Ishikawa (cell line): Measurements from ENCODE around the gene CACNA1E.

Experiments used
- CEBPB ChIP-seq: IDR thresholded peaks from 2 replicates; pipeline ENCODE4 v1.6.1; 2012
- CREB1 ChIP-seq: IDR thresholded peaks from 2 replicates; pipeline ENCODE4 v1.6.1; 2012; ENCODE audit warnings: low read depth
- EGR1 ChIP-seq: IDR thresholded peaks from 2 replicates; pipeline ENCODE4 v1.6.1; 2012
- EP300 ChIP-seq: IDR thresholded peaks from 2 replicates; pipeline ENCODE4 v1.6.1; 2012; ENCODE audit warnings: borderline replicate concordance
- FOXM1 ChIP-seq: IDR thresholded peaks from 2 replicates; pipeline ENCODE4 v1.6.1; 2012; ENCODE audit warnings: low read depth, borderline replicate concordance
- NFIC ChIP-seq: IDR thresholded peaks from 2 replicates; pipeline ENCODE4 v1.6.1; 2012
- RAD21 ChIP-seq: IDR thresholded peaks from 2 replicates; pipeline ENCODE4 v1.6.1; 2012; ENCODE audit warnings: low read depth
- TAF1 ChIP-seq: IDR thresholded peaks from 2 replicates; pipeline ENCODE4 v1.6.1; 2012; ENCODE audit warnings: low read depth, mild to moderate bottlenecking
- TCF12 ChIP-seq: IDR thresholded peaks from 2 replicates; pipeline ENCODE4 v1.6.1; 2012; ENCODE audit warnings: low read depth
- TEAD4 ChIP-seq: IDR thresholded peaks from 2 replicates; pipeline ENCODE4 v1.6.1; 2012
- YY1 ChIP-seq: IDR thresholded peaks from 2 replicates; pipeline ENCODE4 v1.6.1; 2012; ENCODE audit warnings: low read depth
- ZBTB7A ChIP-seq: IDR thresholded peaks from 2 replicates; pipeline ENCODE4 v1.6.1; 2012; ENCODE audit warnings: low read depth
- TF ChIP-seq, protein P1 (sequence below): IDR thresholded peaks from 2 replicates; pipeline ENCODE4 v1.6.1; 2012
- TF ChIP-seq, protein P2 (sequence below): IDR thresholded peaks from 2 replicates; pipeline ENCODE4 v1.6.1; 2012; ENCODE audit warnings: low read depth, mild to moderate bottlenecking
- TF ChIP-seq, protein P3 (sequence below): IDR thresholded peaks from 2 replicates; pipeline ENCODE4 v1.6.1; 2012

The CACNA1E gene

DNA sequence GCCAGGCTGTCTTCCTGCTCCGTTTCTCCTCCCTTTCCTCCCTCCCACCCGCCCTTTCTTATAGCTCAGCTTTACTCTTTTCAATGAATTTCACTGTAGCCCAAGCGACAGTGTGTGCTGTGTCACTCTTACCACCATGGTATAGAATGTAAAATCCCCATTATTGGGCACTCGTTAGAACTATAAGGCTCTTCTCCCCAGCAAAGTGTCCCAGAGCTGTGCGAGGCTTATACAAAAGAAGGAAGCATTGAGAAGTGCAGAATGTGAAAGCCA, 192.5 kb downstream of the CACNA1E start:
- TF ChIP-seq CREB1: no peak
- no peak for TF ChIP-seq NFIC
- no peak for TF ChIP-seq RAD21
- no peak for TF ChIP-seq FOXM1
- TF ChIP-seq EGR1: no peak
- TF ChIP-seq, protein P1, sequence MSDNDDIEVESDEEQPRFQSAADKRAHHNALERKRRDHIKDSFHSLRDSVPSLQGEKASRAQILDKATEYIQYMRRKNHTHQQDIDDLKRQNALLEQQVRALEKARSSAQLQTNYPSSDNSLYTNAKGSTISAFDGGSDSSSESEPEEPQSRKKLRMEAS: no peak
- TF ChIP-seq CEBPB: no peak
- TF ChIP-seq TAF1: no peak
- TF ChIP-seq YY1: no peak
- TF ChIP-seq, protein P2, sequence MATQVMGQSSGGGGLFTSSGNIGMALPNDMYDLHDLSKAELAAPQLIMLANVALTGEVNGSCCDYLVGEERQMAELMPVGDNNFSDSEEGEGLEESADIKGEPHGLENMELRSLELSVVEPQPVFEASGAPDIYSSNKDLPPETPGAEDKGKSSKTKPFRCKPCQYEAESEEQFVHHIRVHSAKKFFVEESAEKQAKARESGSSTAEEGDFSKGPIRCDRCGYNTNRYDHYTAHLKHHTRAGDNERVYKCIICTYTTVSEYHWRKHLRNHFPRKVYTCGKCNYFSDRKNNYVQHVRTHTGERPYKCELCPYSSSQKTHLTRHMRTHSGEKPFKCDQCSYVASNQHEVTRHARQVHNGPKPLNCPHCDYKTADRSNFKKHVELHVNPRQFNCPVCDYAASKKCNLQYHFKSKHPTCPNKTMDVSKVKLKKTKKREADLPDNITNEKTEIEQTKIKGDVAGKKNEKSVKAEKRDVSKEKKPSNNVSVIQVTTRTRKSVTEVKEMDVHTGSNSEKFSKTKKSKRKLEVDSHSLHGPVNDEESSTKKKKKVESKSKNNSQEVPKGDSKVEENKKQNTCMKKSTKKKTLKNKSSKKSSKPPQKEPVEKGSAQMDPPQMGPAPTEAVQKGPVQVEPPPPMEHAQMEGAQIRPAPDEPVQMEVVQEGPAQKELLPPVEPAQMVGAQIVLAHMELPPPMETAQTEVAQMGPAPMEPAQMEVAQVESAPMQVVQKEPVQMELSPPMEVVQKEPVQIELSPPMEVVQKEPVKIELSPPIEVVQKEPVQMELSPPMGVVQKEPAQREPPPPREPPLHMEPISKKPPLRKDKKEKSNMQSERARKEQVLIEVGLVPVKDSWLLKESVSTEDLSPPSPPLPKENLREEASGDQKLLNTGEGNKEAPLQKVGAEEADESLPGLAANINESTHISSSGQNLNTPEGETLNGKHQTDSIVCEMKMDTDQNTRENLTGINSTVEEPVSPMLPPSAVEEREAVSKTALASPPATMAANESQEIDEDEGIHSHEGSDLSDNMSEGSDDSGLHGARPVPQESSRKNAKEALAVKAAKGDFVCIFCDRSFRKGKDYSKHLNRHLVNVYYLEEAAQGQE: no peak
- TF ChIP-seq TEAD4: no peak

DNA sequence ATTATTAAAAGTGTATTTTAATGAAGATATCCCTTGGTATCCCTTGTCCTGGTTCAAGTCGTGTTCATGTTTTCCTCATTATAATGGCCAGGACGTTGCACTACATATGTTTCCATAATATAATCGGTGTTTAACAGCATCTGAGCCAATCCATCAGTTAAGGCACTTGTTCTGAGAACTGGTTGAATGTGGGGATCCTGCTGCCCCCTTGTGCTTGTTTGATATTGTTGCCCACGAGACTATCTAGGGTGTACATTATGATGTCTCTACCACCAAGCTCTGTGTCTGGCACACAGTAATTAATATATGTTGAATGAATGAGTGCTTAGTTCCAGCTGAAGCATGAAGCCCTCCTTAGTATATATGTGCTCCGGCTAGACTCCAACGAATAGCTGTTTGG, 193.0 kb downstream of the CACNA1E start:
- TF ChIP-seq, protein P3, sequence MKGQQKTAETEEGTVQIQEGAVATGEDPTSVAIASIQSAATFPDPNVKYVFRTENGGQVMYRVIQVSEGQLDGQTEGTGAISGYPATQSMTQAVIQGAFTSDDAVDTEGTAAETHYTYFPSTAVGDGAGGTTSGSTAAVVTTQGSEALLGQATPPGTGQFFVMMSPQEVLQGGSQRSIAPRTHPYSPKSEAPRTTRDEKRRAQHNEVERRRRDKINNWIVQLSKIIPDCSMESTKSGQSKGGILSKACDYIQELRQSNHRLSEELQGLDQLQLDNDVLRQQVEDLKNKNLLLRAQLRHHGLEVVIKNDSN: no peak
- TF ChIP-seq RAD21 (peak; percentile 40), EP300 (no peak)
- TF ChIP-seq, protein P2: no peak

DNA sequence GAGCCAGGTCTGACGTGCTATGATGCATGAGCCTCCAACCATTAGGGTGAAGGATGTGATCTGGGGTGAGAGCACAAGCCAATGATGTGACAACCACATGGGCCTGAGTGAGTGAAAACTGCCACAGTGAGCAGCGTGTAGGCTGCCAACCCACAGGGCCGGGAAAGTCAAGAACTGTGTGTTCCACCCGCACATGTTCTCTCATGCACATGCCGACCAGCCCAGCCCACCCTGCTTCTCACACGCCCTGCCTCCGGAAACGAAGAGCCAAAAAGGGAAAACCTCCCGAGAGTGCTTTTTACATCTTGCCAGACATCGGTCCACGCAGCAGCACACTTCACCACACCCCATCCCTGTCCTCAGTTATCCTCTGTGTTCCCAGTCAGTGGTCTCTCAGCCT, 197.0 kb downstream of the CACNA1E start:
- TF ChIP-seq FOXM1: no peak
- TF ChIP-seq TAF1: no peak
- no peak for TF ChIP-seq YY1
- no peak for TF ChIP-seq CREB1

DNA sequence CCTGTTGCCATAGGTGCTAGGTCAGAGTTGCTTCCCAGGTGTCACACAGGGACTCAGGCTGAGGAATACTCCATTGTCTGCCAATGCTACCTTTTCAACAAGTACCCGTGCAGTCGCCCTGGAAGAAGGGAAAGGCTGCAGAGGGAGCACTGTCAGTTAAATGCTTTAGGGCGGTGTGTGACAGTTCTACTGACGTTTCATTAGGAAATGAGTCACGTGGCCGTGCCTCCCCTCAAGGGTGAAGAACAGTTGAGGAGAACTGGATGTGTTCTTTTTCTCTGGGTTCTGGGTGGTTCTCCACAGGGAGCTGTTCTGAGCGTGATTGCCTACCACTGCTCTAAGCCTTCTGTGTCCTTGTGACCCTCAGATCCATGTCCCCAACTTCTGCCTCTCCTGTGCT, 197.6 kb downstream of the CACNA1E start:
- no peak for TF ChIP-seq TEAD4
- TF ChIP-seq, protein P3: peak; percentile 49

DNA sequence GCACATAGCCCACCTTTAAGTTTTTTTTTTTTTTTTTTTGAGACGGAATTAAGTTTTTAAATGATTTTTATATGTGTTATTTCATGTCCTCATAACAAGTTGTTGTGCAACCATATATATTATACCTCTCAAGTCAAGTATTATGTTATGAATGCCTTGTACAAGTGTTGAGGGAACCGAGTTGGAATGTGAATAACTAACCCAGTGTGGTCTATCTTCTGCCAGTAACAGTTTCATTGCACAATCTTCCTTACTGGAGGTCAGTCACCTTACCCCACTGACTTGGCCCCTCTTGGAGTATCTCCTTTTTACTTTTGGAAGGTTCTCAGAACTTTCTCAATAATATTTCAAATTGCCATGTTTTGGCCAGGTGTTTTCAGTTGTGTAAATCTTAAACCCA, 201.9 kb downstream of the CACNA1E start:
- TF ChIP-seq TEAD4 (no peak), YY1 (no peak), RAD21 (no peak), ZBTB7A (no peak), FOXM1 (no peak), EP300 (no peak), TCF12 (no peak), CREB1 (no peak)
- TF ChIP-seq, protein P2: no peak
- TF ChIP-seq, protein P3: no peak

DNA sequence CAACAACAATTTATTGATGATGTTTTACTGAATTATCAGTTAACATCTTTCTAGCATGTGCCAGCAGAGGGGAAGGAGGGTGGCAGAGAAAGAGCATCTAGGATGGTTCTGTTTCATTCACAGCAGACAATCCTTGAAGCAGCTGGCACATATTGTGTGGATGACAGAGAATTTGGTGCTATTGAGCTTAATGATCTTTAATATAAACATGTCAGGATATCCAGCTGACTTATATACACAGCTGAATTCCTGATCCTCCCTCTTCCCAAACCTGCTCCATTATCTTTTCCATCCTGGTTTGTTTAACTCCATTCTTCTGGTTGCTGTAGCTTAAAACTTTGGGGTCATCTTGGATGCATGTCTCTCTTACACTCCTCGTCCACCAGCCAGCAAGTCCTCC, 218.6 kb downstream of the CACNA1E start:
- TF ChIP-seq ZBTB7A: no peak
- TF ChIP-seq CEBPB: no peak
- TF ChIP-seq, protein P3: no peak
- no peak for TF ChIP-seq YY1
- no peak for TF ChIP-seq NFIC
- no peak for TF ChIP-seq TAF1
- TF ChIP-seq FOXM1: no peak
- TF ChIP-seq CREB1: no peak
- TF ChIP-seq, protein P2: no peak
- TF ChIP-seq EP300: no peak
- TF ChIP-seq TCF12: no peak
